HepG2 (cell line): ENCODE measurements around the gene CYP4V2. TPM values are rescaled to one million over a fixed set of nuclear protein-coding genes. Genes with fewer than 3 reads are reported as not detected.

Experiments used
- polyA plus RNA-seq, 8 experiments: library from polyadenylated mRNA; depleted of rRNA in 3 of 8; stranded (reverse) in 7 of 8; unstranded in 1 of 8; fragments of >200 nt; fragmentation: Illumina TruSeq in 4 of 8; extraction: Trizol in 4 of 8; gene quantifications; 2 replicates each; pipeline versions ENCODE4 v1.2.1 to v1.2.3, GENCODE V29; 2011 to 2016; ENCODE audit warnings: low read depth in 4 of 8, missing spikeins in 1 of 8, mixed read lengths in 1 of 8; ENCODE audit not compliant: insufficient read depth in 1 of 8
- total RNA-seq, 5 experiments: library from RNA; depleted of rRNA; stranded (reverse); fragments of >200 nt; fragmentation: Illumina TruSeq; extraction: Trizol; gene quantifications; 2 replicates each; pipeline ENCODE4 v1.2.3, GENCODE V29; 2016; ENCODE audit warnings: low read depth in 1 of 5

The CYP4V2 gene
- total and polyA plus RNA-seq, 2 of the 13 experiments (the other 11 are each of a cell fraction or from before 2014, with no cell fraction given): 4.7 to 7.2 TPM

Other genes starting within 250 kb of the CYP4V2 start
- 0.07 and 0.11 TPM in 2 replicates for gene TLR3, start 122.4 kb upstream of the CYP4V2 start, total RNA-seq (2016; rRNA removed; fragmentation: Illumina TruSeq; extraction: Trizol)
- gene TLR3, start 122.4 kb upstream of the CYP4V2 start, polyA plus RNA-seq (2011; rRNA removed): 0.20 and 0.38 TPM in 2 replicates
- gene FAM149A, start 86.9 kb upstream of the CYP4V2 start, total RNA-seq (2016; rRNA removed; fragmentation: Illumina TruSeq; extraction: Trizol): not detected in 2 replicates
- gene FAM149A, start 86.9 kb upstream of the CYP4V2 start, polyA plus RNA-seq (2011; rRNA removed): not detected in 2 replicates
- gene KLKB1, start 35.9 kb downstream of the CYP4V2 start, total RNA-seq (2016; rRNA removed; fragmentation: Illumina TruSeq; extraction: Trizol): 0.49 and 0.59 TPM in 2 replicates
- gene KLKB1, start 35.9 kb downstream of the CYP4V2 start, polyA plus RNA-seq (2011; rRNA removed): 0.26 and 0.67 TPM in 2 replicates
- 27.6 and 58.0 TPM in 2 replicates for gene F11, start 74.6 kb downstream of the CYP4V2 start, total RNA-seq (2016; rRNA removed; fragmentation: Illumina TruSeq; extraction: Trizol)
- 35.1 and 48.7 TPM in 2 replicates for gene F11, start 74.6 kb downstream of the CYP4V2 start, polyA plus RNA-seq (2011; rRNA removed)